ENCODE data around the gene SH3PXD2B.

DNA sequence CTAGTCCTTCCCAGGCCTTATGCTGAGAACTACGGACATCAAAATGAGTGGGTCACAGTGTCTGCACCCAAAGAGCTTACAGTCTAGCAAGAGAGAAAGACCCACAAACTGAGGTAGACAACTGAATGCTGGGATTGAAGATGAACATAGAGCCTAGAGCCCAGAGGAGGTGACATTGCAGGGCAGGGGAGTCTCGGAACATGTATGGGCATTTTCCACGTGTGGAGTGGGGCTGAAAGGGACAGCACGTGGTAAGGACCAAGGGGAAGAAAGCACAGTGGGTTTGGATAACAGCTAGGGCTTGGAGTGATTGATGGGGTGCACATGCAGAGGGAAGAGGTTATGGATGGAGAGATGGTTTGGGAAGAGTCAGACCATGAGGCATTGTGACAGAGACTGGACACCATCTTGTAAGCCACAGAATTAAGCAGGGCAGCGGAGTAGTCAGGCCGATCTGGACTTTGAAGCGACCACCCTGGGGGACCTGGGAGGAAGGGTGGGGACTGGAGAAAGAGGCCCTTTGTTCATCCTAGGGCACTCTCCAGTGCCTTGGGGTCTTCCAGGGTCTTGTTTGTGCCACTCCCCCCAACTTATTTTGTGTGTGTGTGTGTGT lies 47.5 kb upstream of the SH3PXD2B start:
- TF ChIP-seq, protein P1, sequence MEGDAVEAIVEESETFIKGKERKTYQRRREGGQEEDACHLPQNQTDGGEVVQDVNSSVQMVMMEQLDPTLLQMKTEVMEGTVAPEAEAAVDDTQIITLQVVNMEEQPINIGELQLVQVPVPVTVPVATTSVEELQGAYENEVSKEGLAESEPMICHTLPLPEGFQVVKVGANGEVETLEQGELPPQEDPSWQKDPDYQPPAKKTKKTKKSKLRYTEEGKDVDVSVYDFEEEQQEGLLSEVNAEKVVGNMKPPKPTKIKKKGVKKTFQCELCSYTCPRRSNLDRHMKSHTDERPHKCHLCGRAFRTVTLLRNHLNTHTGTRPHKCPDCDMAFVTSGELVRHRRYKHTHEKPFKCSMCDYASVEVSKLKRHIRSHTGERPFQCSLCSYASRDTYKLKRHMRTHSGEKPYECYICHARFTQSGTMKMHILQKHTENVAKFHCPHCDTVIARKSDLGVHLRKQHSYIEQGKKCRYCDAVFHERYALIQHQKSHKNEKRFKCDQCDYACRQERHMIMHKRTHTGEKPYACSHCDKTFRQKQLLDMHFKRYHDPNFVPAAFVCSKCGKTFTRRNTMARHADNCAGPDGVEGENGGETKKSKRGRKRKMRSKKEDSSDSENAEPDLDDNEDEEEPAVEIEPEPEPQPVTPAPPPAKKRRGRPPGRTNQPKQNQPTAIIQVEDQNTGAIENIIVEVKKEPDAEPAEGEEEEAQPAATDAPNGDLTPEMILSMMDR (IDR thresholded peaks at IDR 0.05 in 8 of 11, conservative IDR thresholded peaks at IDR 0.05 in 3 of 11): no peak
- TF ChIP-seq POLR2AphosphoS5 (IDR thresholded peaks at IDR 0.05): no peak
